Prostate gland (tissue), 2 donors: Measurements from ENCODE around the gene BIRC2. TPM values are rescaled to one million over a fixed set of nuclear protein-coding genes. Genes with fewer than 3 reads are reported as not detected.

Source experiments
- DNase-seq: peaks from one replicate; pipeline ENCODE4 v3.0.0-alpha.2; 2019; ENCODE audit warnings: low spot score
- H3K27ac ChIP-seq, 2 donors: fragments of 200-600 bp; sonication (generic); 2 replicates each; pipeline ENCODE4 v1.5.1; 2017 to 2019
- H3K27me3 ChIP-seq: fragments of 200-600 bp; sonication (generic); replicated peaks from 2 replicates; pipeline ENCODE4 v1.5.1; 2019; ENCODE audit not compliant: insufficient read depth
- H3K36me3 ChIP-seq, 2 donors: fragments of 200-600 bp; sonication (generic); 1 replicate in 1 of 2; 2 replicates in 1 of 2; pipeline versions ENCODE4 v1.5.1 to v1.8.1; 2017 to 2019
- H3K4me1 ChIP-seq: fragments of 200-600 bp; sonication (generic); replicated peaks from 2 replicates; pipeline ENCODE4 v1.5.1; 2019
- H3K4me3 ChIP-seq, 2 donors: fragments of 200-600 bp; sonication (generic); 2 replicates each; pipeline ENCODE4 v1.5.1; 2017 to 2019
- H3K9me3 ChIP-seq: fragments of 200-600 bp; sonication (generic); 2 replicates; pipeline ENCODE4 v1.5.1; 2017
- POLR2A ChIP-seq: fragments of 450-650 bp; IDR thresholded peaks from one replicate; pipeline ENCODE4 v1.6.1; 2016; ENCODE audit warnings: antibody characterized with exemption, mild to moderate bottlenecking
- POLR2AphosphoS5 ChIP-seq: sonication (generic); formaldehyde crosslinking; IDR thresholded peaks from one replicate; pipeline ENCODE4 v1.6.1; 2017; ENCODE audit warnings: antibody characterized with exemption
- WGBS: methylation state at CpG from one replicate; pipeline ENCODE4 v1.1.5; 2018; 5-methylcytosine and 5-hydroxymethylcytosine counted together
- intact Hi-C: fragments of 100-400 bp; cut with DNase I; formaldehyde crosslinking; loops from one replicate; pipeline ENCODE4 v1.14.2; 2022
- total RNA-seq, 2 donors: library from RNA; depleted of rRNA; stranded (reverse); fragments of >200 nt; gene quantifications; one replicate each; pipeline ENCODE4 v1.1.0, GENCODE V29; 2016
- TF ChIP-seq, protein P1 (sequence below), 4 experiments: fragments of 200-600 bp in 2 of 4; fragments of 450-650 bp in 2 of 4; sonication (generic) in 2 of 4; IDR thresholded peaks; 1 replicate in 3 of 4; 2 replicates in 1 of 4; pipeline ENCODE4 v1.5.1; 2016 to 2019; ENCODE audit warnings: antibody characterized with exemption in 4 of 4, mild to moderate bottlenecking in 2 of 4, moderate library complexity in 2 of 4

The BIRC2 gene
- total RNA-seq, 2 donors from 2014 or later = 48.7 to 54.5 TPM

- Histone ChIP-seq H3K4me1 (no peaks in the 10 kb centered on the region), H3K4me3 (no peak overlapping the region), H3K36me3 (no peaks in the 10 kb centered on the region), H3K27me3 (no peaks in the 10 kb centered on the region), H3K9me3 (no peaks in the 10 kb centered on the region), H3K27ac (no peak overlapping the region)
- TF ChIP-seq, protein P1, sequence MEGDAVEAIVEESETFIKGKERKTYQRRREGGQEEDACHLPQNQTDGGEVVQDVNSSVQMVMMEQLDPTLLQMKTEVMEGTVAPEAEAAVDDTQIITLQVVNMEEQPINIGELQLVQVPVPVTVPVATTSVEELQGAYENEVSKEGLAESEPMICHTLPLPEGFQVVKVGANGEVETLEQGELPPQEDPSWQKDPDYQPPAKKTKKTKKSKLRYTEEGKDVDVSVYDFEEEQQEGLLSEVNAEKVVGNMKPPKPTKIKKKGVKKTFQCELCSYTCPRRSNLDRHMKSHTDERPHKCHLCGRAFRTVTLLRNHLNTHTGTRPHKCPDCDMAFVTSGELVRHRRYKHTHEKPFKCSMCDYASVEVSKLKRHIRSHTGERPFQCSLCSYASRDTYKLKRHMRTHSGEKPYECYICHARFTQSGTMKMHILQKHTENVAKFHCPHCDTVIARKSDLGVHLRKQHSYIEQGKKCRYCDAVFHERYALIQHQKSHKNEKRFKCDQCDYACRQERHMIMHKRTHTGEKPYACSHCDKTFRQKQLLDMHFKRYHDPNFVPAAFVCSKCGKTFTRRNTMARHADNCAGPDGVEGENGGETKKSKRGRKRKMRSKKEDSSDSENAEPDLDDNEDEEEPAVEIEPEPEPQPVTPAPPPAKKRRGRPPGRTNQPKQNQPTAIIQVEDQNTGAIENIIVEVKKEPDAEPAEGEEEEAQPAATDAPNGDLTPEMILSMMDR (IDR thresholded peaks at IDR 0.05) = no peak
- TF ChIP-seq POLR2A (no peak), POLR2AphosphoS5 (no peak)
- intact Hi-C loops = no loop called here
- 92% methylated on average over 2 of the region's 2 CpGs for WGBS
- DNase-seq = no peak
These were observed 52.2 kb downstream of the BIRC2 start for GRCh38 chr11:102399189-102399588.

DNA sequence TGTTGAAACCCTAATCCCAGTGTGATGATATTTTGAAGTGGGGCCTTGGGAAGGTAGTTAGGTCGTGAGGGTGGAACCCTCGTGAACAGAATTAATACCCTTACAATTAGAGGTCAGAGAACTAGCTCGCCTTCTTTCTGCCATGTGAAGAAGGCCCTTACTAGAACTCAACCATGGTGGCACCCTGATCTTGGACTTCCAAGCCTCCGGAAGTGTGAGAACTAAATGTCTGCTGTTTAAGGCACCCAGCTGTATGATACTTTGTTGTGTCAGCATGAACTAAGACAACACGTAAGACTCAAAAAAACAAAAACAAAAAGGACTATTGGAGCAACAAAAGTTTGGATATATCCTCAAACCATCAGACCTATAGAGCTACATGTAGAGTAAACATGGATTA, 53.6 kb downstream of the BIRC2 start:
- TF ChIP-seq, protein P1 (IDR thresholded peaks at IDR 0.05) = no peak
- TF ChIP-seq POLR2A (no peak), POLR2AphosphoS5 (no peak)
- Histone ChIP-seq H3K27ac (no peak overlapping the region), H3K36me3 (no peaks in the 10 kb centered on the region), H3K4me3 (no peak overlapping the region), H3K9me3 (no peaks in the 10 kb centered on the region), H3K4me1 (no peaks in the 10 kb centered on the region), H3K27me3 (no peaks in the 10 kb centered on the region)
- DNase-seq = no peak
- 94% methylated on average over 5 of the region's 5 CpGs for WGBS
- intact Hi-C loops = no loop called here

DNA sequence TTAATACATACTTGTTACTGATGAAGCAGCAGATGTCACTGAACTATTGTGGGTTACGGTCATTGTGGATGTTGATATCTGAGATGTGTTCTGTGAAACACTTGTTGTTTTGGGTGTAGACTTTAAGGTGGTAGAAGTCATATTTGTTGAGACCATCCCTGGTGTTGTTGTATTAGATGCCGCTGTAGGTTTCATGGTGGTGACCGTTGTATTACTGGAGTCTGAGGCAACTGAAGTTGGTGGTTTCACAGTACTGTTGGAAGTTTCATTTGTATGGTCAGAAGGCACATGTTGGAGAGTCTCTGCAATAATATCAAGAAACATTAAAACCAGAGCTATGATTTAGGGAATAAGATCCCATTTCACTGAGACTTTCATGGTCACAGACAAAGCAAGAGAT, 54.9 kb downstream of the BIRC2 start:
- no peaks in the 10 kb centered on the region for H3K27me3 ChIP-seq
- H3K4me1 ChIP-seq = no peaks in the 10 kb centered on the region
- H3K27ac ChIP-seq = no peak overlapping the region
- intact Hi-C loops = no loop called here
- H3K36me3 ChIP-seq = no peaks in the 10 kb centered on the region
- WGBS = 96% methylated on average over 3 of the region's 3 CpGs
- no peak overlapping the region for H3K4me3 ChIP-seq
- no peak for TF ChIP-seq POLR2AphosphoS5
- TF ChIP-seq POLR2A = no peak
- TF ChIP-seq, protein P1 (IDR thresholded peaks at IDR 0.05) = no peak
- no peaks in the 10 kb centered on the region for H3K9me3 ChIP-seq
- DNase-seq = no peak

DNA sequence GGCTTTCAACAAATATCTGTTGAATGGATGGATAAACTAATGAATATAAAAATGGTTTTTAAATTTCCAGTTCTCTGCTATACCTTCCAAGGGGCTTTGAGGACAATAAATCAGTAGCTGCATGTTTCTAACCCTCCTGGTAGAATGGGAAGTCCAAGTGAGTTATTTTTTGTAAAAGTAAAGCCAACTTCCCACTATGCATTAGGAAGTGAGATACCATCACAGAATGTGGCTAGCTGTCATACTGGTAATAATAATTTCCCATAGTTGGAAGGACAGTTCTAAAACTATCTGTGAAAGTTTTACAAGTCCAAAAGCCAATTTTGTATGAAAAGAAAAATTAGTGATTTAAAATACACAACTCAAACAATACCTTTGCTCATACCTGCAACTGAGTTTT, 55.5 kb downstream of the BIRC2 start:
- Histone ChIP-seq H3K9me3 (no peaks in the 10 kb centered on the region), H3K36me3 (no peaks in the 10 kb centered on the region), H3K27me3 (no peaks in the 10 kb centered on the region), H3K27ac (no peak overlapping the region), H3K4me3 (no peak overlapping the region), H3K4me1 (no peaks in the 10 kb centered on the region)
- intact Hi-C loops = no loop called here
- DNase-seq = no peak
- TF ChIP-seq, protein P1 (IDR thresholded peaks at IDR 0.05) = no peak
- TF ChIP-seq POLR2AphosphoS5 = no peak
- TF ChIP-seq POLR2A = no peak

- TF ChIP-seq POLR2A (no peak), POLR2AphosphoS5 (no peak)
- TF ChIP-seq, protein P1 (IDR thresholded peaks at IDR 0.05) = no peak
- 76% methylated on average over 5 of the region's 5 CpGs for WGBS
- no peak for DNase-seq
- Histone ChIP-seq H3K4me3 (no peak overlapping the region), H3K9me3 (no peaks in the 10 kb centered on the region), H3K36me3 (no peaks in the 10 kb centered on the region), H3K27me3 (no peaks in the 10 kb centered on the region), H3K27ac (no peak overlapping the region), H3K4me1 (no peaks in the 10 kb centered on the region)
- intact Hi-C loops = no loop called here
These were observed 58.5 kb downstream of the BIRC2 start for GRCh38 chr11:102405501-102405900.
